ENCODE results near the gene RET.

Gene RET

DNA sequence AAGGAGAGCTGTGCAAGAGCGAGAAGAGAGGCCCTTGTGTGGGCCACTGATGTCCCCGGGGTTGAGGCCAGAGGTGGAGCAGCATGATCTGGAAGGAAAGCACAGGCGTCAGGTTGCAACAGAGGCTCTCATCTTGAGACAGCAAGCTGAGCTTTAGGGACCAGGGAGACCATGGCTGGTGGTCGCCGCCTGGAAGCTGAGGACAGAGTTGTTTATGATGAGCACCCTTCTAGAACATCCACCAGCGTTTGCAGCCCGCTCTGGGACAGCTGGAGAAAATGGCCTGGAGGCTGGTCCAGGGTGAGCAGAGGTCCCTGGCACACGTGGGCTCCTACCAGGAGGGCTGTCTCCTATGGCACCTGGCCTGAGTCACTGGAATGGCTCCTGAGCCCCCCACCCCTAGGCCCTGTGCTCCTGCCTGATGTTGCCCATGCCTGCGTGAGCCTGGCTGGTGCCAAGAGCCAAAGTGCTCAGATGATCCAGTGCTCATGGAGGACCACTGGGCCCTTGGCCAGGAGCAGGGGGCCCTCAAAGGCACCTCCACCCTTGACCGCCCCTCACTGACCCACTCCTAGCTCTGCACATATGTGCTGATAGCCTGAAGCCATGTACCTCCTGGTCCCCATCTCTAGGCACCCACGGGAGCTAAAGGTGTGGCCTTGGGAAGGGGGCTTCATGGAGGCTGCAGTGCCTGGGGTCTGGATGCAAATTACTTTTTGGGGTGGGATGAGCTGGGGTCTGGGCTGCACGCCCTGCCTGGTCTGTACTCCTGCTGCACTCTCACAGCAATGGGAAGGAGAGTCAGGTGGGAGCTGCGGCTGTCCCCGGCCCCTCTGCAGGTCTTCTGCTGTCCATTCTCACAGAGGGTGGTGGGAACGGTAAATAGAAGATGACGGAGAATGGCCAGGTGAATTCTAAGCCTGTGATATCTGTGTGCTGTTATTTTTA lies 40.1 kb upstream of the RET start:
- no peak for DNase-seq (ENCODE audit: low read depth)
- no peak overlapping the region for H3K4me3 ChIP-seq (ENCODE audit: low read length)

DNA sequence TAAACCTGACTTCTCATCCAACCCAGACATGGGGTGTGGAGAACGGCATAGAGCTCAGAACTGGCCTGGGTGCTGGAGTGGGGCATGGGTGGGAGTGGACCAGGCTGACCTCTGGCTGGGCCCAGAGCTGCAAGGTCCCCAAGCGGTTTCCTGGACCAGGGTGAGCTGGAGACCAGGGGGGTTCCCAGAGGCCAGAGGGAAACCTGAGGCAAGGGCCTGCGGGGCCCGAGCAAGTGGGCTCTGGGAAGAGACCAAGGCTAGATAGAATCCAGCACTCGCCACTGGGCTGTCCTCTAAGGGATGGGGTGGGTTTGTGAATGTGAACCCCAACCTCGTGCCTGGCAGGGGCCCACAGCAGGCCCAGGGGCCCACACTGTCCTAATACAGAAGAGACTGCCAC lies 39.4 kb upstream of the RET start:
- no peak for TF ChIP-seq CTCF (conservative IDR thresholded peaks at IDR 0.05; ENCODE audit: low read depth, low read length)
- H3K4me3 ChIP-seq (ENCODE audit: low read length), result no peak overlapping the region
- no peak for DNase-seq (ENCODE audit: low read depth)

More for the DNA sequence above, 40.1 kb upstream of the RET start:
- TF ChIP-seq CTCF (conservative IDR thresholded peaks at IDR 0.05; ENCODE audit: low read depth, low read length), result no peak

DNA sequence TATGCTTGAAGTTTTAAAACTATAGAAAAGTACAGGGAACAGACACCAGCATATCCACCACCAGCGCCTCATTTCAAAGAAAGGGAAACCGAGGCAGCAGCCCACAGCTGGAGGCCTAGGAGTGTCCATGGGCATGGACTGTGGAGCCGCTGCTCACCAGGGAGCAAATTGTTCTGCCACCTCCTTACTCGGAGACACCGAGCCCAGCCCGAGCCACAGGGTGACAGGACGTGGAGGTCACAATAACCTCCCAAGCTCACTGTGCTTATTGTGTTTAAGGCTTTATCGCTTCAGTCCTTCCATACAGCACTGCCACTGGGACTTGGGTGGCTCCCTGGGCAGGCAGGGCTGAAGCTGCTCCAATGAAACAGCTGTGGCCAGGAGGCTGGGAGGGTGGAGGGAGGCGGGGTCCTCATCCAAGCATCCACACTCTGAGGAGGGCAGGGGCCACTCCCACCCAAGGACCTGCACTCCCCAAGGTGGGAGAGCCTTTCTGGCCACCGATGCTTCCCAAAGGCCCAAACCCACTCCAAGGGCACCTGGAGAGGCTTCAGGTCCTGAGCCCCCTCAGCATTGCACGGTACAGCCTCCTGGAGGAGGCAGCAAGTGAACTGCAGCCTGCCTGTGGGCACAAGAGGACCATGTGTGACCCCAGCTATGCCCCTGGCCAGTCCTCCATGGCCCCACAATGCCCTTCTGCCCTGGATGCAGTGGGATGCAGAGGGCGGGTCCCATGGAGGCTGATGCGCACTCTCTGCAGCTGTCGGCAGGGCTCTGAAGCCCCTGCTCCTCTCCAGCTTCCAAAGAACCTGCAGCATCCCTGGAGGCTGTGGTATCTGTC lies 38.7 kb upstream of the RET start:
- no peak for TF ChIP-seq CTCF (conservative IDR thresholded peaks at IDR 0.05; ENCODE audit: low read depth, low read length)
- no peak overlapping the region for H3K4me3 ChIP-seq (ENCODE audit: low read length)
- no peak for DNase-seq (ENCODE audit: low read depth)

DNA sequence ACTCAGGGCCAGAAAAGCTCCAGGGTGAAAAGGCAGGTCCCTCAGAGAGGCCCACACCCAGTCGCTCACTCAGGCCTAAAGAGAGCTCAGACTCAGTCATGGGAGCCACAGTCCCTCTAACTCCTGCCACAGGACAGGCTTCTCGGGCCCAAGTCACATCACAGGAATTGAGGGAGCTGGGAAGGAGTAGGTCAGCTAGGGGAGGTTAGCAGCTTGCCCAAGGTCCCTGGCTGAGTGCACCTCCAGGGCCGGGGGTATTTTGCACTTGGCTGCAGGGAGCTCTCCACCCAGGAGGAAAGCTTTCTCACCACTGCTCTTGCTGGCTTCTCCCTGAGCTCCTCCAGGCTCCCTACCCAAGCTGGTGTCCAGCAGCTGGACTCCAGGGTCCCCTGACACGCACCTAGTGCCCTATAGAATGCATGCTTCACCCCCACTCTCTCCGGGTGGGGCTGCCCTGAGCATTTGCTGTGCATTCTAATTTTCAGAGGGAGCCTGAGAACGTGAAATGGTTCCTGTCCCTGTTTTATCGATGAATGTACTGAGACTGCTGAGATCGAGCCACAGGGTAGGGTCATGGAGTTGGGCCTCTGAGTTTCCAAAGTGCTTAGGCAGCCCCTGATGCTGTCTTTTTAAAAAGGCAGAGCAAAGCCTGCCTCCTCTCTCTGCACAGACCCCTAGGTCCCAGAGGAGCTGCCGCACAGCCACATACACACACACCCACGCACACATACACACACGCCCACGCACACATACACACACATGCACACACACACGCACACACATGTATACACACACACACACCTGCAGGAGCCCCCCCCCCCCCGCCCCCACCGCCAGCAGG lies 37.9 kb upstream of the RET start:
- no peak for DNase-seq (ENCODE audit: low read depth)
- H3K4me3 ChIP-seq (ENCODE audit: low read length), result no peak overlapping the region
- no peak for TF ChIP-seq CTCF (conservative IDR thresholded peaks at IDR 0.05; ENCODE audit: low read depth, low read length)

DNA sequence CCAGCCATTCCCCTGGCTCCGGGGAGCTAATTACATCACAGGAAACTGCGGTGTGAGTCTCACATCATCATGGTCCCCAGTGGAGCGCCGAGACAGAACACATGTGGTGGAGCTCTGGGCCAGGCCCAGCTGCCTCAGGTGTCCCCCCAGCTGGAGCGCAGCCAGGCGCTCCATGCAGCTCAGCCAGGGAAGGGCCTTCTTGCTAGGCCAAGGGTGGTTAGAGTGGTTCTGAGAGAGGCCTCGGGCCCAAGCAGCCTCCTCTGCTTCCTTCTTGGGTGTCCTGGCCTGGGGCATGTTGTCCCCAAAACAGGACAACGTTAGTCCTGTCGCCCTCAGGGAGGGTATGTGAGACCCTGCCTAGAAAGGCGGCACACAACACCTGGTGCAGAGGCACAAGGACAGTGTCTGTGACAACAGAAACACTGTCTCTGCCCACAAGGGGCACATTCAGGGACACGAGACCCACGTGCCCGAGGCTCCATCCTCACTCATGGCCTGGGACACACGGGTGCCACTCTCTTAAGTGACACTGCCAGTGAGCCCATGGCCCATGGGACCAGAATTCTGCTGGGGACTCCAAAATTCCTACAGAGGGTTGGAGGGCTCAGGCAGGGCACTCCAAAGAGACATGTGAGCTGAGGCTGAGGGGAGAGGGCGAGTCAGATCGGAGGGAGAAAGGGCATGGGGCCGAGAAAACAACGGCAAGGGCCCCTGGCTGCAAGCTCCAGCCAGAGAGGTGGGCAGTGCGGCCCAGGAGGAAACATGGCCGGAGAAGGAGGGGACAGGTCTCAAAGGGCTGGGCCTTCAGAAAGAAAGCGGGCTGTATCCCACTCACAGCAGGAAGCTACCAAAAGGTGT lies 37.0 kb upstream of the RET start:
- H3K4me3 ChIP-seq (ENCODE audit: low read length), result no peak overlapping the region
- TF ChIP-seq CTCF (conservative IDR thresholded peaks at IDR 0.05; ENCODE audit: low read depth, low read length), result no peak
- no peak for DNase-seq (ENCODE audit: low read depth)
